ENCODE data around the gene FHAD1. TPM values are rescaled to one million over a fixed set of nuclear protein-coding genes. Genes with fewer than 3 reads are reported as not detected.

FHAD1 gene
- 0.31 TPM for total RNA-seq

DNA sequence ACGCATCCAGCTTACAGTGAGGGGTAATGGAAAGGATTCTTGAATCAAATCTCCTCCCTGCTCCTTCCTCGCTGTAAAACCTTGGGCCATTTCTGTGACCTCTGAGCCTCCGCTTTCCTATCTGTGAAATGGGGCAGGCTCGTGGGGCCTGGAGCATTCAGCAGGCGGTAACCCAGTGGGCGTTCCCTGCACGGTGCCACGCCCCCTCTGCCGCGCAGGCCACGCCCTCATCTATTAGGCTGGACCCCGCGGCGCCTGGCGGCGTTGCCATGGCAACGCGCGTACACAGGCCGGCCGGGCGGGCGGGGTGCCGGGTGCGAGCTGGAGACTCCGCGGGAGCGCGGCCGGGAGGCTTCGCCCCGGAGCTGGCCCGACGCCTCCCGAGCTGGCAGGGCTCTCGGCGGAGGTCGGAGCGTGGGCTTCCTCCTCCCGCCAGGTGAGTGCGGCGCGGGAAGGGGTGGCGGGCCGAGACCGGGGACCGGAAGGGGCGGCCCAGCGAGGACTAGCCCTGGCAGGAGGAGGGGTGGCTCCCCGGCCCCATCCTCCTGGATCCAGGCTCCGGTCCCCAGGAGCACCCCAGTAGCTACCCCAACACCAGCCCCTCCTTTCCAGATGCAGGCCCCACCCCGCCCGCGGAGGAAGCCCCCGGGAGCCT lies at the start of gene FHAD1:
TSS of gene FHAD1 (plus strand) at position 264 of the 655 bp plus-strand sequence. CDS start 4,562 bp downstream, outside the sequence.
- DNase-seq, result no peak

DNA sequence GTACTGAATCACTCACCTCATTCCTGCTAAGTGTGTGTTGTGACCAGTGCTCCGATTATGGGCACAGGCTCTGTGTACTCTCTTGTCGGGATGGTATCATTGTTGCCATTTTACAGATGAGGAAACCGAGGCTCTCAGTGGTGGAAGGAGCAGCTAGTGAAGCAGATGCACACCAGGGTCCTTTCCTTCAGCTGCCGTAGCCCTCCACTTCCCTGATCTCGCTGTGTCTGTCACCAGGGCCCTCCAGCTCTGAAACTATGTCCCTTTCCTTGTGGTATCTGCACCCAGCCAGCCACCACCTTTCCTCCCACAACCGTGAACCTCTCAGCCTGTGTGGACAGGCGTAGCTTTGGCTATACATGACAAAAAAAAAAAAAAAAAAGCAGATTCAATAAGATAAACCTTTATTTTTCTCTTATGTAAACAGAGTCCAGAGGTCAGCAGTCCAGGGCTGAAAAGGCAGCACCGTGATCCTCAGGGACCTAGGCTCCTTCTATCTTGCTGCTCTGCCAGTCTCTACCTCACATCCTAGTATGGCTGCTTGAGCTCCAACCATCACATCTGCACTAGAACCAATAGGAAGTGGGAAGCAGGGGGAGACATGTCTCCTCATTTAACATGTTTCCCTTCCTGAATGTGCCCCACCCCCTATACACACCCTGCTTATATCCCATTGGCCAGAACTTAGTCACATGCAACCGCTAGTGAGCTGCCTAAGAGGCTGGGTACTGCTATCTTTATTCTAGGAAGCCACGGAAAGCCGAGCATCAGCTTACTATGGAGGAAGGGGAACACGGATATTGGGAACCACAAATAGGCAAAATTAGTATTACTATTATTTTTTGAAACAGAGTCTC lies 49.2 kb upstream of the FHAD1 start:
- DNase-seq, result no peak

DNA sequence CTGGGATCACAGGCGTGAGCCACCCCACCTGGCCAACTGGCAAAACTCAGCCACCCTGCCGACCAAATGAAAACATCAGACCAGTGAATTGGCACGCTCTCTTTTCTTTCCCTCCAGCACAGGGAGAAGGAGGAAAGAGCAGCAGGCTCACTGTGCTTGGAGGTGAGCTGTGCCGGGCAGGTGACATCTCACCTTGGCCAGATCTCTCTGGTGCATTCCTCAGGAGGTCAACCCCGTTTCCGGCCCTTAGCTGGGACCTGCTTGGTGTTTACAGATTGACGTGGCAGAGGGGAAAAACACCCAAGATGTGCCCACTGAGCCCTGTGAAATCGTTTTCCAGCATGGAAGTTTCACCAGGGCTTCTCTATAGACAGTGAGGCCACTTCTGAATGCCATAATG lies 48.3 kb upstream of the FHAD1 start:
- DNase-seq, result no peak

DNA sequence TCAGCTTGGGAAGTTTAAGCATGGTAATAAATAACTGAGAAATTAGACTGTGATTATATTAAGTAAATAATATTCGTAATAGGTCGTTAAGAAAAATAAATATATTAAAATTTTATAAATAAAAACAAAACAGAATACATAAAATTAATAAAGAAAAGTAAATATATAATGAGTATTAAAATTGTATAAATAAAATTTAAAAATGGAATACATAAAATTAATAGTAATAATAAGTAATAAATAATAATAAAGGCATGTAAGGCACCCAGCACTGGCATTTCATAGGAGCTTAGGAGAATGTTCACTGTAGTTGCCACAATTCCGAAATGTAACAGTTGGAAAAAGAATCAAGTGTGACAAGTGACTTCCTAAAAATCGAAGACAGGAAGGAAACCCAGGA lies 45.8 kb upstream of the FHAD1 start:
- DNase-seq, result no peak

DNA sequence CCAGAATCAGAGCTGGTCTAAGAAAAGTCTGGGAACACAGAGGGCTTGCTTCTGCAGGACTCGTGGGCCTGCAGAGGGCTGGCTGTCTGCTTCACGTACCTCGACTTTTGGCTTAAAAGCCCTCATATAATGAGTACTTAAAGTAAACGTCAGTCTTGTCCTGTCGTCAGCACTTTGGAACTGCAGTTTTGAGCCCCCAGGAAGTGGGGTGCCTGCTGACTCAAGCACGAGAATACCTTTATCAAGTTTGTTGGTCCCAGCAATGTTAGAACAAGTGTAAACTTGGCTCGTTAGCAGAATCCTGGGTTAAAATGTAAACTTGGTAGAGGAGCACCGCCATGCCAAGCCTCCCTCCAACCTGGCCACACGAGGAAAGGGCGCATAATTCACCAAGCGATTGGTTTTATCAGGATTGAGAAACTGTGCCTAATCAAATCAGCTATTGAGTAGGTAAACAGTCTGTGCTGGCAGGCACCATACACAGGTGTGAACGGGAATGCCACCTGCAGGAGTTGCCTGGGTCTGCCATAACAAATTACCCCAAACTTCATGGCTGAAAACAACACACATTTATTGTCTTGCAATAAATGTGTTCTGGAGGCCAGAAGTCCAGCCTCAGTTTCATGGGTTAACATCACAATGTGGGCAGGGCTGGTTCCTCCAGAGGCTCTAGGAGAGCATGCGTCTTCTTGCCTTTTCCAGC lies 45.0 kb upstream of the FHAD1 start:
- no peak for DNase-seq

DNA sequence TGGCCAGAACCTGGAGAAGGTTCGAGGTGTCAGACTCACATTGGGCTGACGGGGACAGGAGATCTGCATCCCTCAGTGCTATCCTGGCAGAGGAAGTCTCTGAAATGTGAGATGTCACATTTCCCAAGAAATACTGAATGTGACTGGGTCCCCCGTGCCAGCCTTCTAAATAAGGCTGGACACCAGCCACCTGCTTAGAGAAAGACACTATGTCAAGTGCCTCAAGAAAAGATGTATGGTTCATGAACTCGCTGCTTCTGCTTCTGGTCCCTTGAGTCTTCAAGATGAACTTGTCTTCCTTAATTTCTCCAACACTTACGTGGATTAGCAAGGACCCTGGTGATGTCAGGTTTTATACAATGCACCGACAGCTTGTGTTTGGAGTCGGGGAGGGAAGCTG lies 42.1 kb upstream of the FHAD1 start:
- no peak for DNase-seq

DNA sequence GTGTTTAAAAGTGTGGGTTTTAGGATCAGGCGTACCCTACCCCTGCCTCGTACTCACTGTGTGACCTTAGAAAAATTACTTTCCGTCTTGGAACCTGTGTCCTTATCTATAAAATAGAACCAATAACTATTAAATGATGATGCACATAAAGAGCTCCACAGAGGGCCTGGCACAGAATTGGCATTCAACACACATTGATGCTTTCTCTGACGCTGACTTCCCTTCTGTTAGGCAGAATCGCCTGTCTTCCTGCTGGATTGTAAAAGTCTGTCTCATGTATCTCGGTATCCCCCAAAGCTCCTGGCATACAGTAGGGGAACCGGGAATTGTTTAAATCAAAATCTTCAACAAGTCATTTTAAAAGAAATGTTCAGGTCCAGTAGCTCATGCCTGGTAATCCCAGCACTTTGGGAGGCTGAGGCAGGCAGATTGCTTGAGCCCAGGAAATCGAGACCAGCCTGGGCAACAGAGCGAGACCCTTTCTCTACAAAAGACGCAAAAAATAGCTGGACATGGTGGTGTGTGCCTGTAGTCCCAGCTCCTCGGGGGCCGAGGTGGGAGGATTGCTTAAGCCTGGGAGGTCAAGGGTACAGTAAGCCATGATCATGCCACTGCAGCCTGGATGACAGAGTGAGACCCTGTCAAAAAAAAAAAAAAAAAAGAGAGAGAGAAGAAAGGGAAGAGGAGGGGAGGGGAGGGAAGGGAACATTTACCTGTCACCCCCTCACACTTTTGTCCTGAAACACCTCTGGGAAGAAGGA lies 41.3 kb upstream of the FHAD1 start:
- DNase-seq, result no peak

DNA sequence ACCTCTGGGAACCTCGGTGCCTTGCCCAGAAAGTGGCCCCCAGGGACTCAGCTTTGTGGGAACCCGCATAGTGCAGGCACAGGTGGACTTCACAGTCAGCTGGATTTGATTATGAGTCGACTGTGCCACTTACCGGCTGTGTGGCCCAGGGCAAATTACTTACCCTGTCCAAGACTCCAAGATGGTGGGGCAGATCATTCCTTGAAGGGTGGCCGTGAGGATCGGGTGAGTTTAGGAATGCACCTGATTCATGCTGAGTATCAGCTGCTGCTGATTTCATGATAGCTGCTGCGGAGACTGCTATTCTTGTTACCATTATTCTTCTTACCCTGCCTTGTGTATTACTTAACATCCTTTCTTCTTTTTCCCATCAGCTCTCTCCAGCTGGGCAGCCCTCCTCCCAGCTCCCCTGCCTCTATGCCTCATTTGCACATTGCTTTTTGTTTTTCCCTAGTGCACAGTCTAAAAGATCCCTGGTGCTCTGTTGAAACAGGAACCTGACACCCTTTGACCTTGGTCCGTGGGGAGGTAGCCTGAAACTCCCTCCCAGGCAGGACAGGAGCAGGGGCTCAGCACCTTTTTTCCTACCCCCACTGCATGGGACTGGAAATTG lies 40.5 kb upstream of the FHAD1 start:
- DNase-seq, result no peak

DNA sequence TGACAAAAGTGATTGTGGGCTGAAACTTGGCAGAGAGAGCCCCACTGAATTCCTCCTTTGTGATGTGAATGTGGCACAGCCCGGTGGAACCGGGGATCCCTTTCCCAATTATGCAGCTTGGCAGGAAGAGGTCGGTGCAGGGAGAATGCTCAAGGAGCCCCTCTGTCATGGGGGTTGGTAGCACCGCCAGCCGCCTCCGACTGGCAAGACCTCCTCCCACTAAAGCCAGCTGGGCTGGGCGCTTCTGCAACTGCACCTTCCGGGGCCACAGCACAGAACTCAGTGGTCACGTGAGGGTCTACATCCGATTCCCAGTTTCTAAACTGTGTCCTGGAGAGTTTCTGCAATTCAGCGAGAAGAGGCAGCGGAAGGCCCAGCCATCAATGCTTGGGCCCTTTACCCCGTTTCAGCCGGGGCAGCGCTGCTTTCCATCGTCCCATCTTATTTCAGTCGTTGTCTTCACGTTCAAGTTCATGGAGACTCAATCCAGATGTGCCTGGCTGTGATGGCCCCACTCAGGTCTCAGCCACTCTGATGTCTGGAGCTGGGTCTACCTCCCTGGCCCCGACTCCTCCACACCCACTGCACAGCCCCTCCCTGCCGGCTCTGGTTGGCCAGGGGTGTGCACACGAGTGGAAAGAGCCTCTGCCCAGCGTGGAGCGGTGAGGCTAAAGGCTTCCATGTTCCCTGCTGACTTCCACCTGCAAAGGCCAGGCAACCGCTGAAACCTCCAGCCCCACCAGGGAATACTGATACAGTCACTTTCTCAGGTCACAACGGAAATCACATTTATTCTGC lies 39.8 kb upstream of the FHAD1 start:
- DNase-seq, result no peak

DNA sequence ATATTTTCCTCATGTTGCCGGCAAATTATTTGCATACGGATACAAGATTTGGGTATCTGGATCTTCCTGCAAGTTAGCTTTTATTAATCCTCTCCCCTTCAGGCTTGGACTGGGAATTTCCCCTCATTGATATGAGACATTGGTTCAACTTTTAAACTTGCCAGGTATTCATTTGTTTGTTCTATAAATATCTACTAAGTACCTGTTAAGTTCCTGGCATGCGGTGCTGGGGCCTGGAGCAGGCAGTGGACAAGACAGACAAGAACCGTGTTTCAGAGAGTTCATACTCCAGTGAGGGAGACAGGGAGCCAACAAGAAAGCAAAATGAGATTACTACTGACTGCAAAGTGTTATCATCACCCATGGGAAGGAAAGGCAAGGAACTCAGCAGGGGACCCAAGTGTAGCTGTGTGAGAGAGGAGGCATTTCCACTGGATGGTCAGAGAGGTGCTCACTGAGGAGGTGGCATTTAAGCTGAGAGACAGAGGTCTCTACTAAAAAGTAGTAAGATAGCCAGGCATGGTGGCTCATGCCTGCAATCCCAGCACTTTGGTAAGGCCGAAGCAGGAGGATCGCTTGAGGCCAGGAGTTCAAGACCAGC lies 39.1 kb upstream of the FHAD1 start:
- DNase-seq, result no peak

DNA sequence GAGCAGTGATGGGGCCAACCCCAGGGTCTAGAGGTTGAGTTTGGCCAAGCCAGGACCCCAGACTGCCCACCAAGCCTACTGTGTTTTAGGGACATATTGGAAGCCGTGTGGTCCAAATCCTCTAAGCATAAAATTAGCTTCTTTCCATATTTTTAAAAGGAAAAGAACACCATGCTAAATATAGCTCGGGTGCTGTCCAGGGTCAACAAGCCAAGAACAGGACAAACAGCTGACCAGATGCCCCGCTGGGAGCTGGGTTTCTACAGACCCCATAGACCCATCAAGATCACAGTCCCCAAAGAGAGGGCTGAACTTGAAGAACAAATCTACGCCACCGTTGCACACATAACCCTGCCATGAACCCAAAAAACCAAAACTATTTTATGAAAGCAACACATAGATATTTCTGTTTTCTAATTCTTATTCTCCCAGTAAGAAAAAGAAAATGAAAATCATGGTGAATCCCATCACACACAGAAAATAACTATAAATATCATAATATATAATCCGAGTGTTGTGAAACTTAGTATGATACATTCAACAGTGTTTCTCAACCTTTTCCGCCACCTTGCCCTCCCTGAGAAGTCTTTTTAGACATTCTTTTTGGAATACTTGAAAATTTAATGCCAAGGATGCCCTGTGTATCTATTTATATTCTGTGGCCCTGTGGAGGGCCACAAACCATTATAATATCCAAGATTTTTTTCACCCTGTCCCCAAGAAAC lies 36.2 kb upstream of the FHAD1 start:
- no peak for DNase-seq

DNA sequence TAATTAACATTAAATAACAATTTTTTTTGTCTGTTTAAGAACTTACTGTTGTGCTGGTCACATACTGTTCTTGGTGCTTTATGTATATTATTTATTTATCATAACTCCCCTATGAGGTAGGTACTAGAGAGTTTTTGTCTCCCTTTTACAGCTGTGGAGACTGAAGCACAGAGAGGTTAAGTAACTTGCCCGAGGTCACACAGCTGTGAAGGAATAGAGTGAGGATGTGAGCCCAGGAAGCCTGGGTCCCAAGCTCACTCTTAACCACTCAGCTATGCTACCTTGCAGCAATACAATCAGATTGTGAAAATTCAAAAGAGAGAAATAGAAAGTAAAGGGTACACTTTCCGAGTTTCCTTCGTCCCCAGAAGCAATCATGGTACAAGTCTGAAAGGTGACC lies 35.6 kb upstream of the FHAD1 start:
- no peak for DNase-seq

DNA sequence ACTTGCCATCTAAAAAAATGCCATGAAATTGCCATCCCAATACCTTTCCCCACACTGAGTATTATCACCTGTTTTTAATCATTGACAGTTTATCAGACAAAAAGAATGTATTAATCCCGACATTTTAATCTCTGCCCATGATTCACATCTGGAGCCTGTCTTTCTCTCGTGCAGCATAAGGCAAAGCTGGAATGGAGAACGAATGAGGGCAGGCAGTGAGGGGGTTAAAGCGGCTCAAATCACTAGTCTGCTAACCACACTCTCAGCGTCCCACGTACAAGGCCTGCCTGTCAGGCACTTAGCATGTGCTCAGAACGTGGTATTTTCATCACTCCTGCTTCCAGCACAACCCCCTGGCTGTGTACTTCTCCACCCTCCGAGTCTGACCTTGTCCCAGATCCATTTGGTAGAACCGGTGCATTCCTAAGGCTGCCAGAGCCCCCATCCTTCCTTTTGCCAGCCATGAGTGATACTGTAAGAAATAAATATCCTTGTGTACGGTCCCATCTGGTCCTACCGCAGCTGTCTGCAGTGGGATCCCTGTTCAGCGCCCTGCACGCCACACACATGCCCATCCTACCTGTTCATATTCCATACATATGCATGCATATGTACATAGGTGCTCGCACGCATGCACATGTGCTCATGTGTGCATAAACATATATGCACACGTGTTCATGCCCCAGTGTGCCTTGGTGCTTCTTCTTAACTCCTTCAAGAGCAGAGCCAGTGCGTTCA lies 34.6 kb upstream of the FHAD1 start:
- DNase-seq, result no peak

DNA sequence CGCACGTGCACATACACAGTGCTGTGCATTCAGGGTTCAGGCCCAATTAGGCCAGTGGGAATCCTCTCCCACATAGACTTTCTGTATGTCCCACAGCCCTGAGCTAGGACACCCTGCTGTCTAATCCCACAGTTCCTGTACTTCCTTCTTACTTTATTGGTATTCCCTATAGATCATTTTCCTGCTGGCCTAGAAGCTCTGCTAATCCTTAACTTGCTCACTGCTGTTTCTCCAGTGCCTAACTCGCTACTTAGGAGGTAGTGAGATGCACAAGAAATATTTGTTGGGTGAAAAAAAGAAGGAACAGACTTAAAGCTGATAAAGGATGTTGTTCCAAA lies 34.1 kb upstream of the FHAD1 start:
- DNase-seq, result no peak

DNA sequence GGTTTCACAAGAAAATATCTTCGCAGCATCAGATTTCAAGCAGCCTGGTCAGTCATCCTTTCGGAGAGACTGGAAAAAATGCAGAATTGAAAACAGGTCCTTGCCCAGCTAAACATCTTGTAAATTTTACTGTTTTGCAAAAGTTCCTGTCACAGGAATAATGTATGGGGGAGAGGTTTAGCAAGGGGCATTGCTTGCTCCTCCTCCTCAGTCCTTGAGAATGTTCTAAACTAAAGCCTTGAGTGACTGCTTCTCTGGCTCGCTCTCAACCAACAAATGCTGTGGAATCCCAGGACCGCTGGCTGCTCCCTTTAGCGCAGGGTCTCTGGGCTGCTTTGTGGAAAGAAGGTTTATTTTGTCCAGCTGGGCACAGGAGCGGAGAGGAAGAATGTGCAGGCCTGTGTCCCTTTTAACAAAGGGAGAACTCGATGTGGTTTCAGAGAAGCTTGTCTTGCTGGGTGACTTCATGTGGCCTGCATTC lies 33.6 kb upstream of the FHAD1 start:
- no peak for DNase-seq

DNA sequence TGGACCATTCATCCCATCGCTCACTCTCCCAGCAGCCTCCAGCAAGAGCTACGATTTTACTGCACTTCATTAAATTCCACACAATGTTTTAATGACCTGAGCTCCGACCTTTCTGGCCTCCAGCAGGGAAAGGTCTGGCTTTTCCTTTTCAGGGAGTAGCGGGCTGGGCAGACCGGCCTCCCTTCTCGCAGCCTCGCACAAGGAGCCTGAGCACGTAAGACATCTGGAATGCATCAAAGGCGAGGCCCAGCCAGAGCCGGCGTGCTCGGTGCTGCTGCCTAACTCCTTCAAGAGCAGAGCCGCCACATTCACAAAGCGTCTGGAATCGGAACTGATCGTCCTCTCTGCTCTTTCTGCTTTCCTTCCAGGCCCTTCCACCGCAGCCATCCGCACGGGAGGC lies 32.5 kb upstream of the FHAD1 start:
- no peak for DNase-seq

DNA sequence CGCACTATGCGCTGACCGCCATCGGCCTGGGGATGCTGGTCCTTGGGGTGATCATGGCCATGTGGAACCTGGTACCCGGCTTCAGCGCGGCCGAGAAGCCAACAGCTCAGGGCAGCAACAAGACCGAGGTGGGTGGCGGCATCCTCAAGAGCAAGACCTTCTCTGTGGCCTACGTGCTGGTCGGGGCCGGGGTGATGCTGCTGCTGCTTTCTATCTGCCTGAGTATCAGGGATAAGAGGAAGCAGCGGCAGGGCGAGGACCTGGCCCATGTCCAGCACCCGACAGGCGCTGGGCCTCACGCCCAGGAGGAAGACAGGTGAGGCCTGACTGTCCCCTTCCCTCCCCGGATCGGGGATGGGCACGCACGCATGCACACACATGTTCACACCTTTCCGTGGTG lies 31.9 kb upstream of the FHAD1 start:
- DNase-seq, result no peak

DNA sequence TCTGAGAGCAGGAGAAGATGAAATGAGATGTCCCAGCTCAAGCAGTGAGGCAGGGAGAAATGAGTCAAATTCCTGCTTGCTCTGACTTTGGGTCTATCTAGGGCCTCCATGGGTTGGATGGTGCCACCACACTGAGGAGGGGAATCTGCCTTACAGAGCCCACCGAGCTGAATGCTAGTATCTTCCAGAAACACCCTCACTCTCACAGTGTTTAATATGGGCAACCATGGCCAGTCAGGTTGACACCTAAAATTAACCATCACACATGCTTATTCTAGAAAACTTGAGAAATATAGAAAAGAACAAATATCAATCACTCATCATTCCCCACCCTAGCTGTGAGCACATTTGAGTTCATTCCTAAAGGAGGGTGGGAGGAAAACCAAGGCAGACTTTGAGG lies 29.4 kb upstream of the FHAD1 start:
- no peak for DNase-seq

All from occipital lobe (tissue), 2 donors.